CD4-positive, CD25-positive, alpha-beta regulatory T cell (primary cell): Measurements from ENCODE around the gene FXR1. TPM values are rescaled to one million over a fixed set of nuclear protein-coding genes. Genes with fewer than 3 reads are reported as not detected.
"Not testable (repeated sequence)": the region's sequence is repeated elsewhere in the genome, so short reads cannot be mapped to it uniquely, and the experiment has no call there.

Source experiments
- ATAC-seq, 2 donors: fragments of 150-1000 bp; cut with Tn5 transposase; one replicate each; pipeline ENCODE4 v1.10.0; 2021; ENCODE audit warnings: low read depth in 2 of 2, moderate number of reproducible peaks in 2 of 2, moderate library complexity in 1 of 2
- DNase-seq, 3 donors: peaks; one replicate each; pipeline versions ENCODE4 v3.0.0 to v3.0.0-alpha.2; 2012 to 2022; ENCODE audit warnings: mixed read lengths in 1 of 3
- H3K27ac ChIP-seq: one replicate; pipeline ENCODE4 v1.7.0; 2013; ENCODE audit warnings: mild to moderate bottlenecking, low read length; ENCODE audit not compliant: insufficient read depth, poor library complexity, severe bottlenecking
- H3K27me3 ChIP-seq: one replicate; pipeline ENCODE4 v1.7.0; 2013; ENCODE audit warnings: low read length; ENCODE audit not compliant: control insufficient read depth, insufficient read depth
- H3K36me3 ChIP-seq: one replicate; pipeline ENCODE4 v1.7.0; 2013; ENCODE audit warnings: mild to moderate bottlenecking, low read length, moderate library complexity; ENCODE audit not compliant: control insufficient read depth, insufficient read depth
- H3K4me1 ChIP-seq: 2 replicates; pipeline ENCODE4 v1.7.0; 2013; ENCODE audit warnings: mild to moderate bottlenecking, low read length; ENCODE audit not compliant: insufficient read depth, control insufficient read depth, poor library complexity, severe bottlenecking
- H3K4me3 ChIP-seq: one replicate; pipeline ENCODE4 v1.7.0; 2013; ENCODE audit warnings: low read depth, mild to moderate bottlenecking, low read length, moderate library complexity
- H3K9me3 ChIP-seq, 2 experiments: 1 replicate in 1 of 2; 2 replicates in 1 of 2; pipeline ENCODE4 v1.7.0; 2013; ENCODE audit warnings: low read length in 2 of 2, mild to moderate bottlenecking in 1 of 2, moderate library complexity in 1 of 2; ENCODE audit not compliant: control insufficient read depth in 2 of 2
- H3K27ac Mint-ChIP-seq, 3 donors: one replicate each; pipeline ENCODE4 v1.8.0; 2020 to 2022; ENCODE audit warnings: mild to moderate bottlenecking in 3 of 3, mixed read lengths in 3 of 3, moderate library complexity in 2 of 3
- H3K27me3 Mint-ChIP-seq: one replicate; pipeline ENCODE4 v1.8.0; 2022; ENCODE audit warnings: mild to moderate bottlenecking, mixed read lengths
- H3K36me3 Mint-ChIP-seq: one replicate; pipeline ENCODE4 v1.8.0; 2020; ENCODE audit warnings: mixed read lengths
- H3K4me1 Mint-ChIP-seq, 4 donors: one replicate each; pipeline ENCODE4 v1.8.0; 2020 to 2022; ENCODE audit warnings: mixed read lengths in 4 of 4, mild to moderate bottlenecking in 1 of 4
- H3K4me3 Mint-ChIP-seq, 4 donors: one replicate each; pipeline ENCODE4 v1.8.0; 2020 to 2022; ENCODE audit warnings: mild to moderate bottlenecking in 4 of 4, mixed read lengths in 4 of 4, moderate library complexity in 3 of 4
- H3K9me3 Mint-ChIP-seq, 7 donors: one replicate each; pipeline ENCODE4 v1.8.0; 2020 to 2022; ENCODE audit warnings: mixed read lengths in 7 of 7, mild to moderate bottlenecking in 3 of 7, moderate library complexity in 2 of 7
- polyA plus RNA-seq, 4 donors: library from polyadenylated mRNA; unstranded; fragments of 300-500 nt; fragmentation: Illumina TruSeq; gene quantifications; one replicate each; pipeline ENCODE4 v1.2.3, GENCODE V29; 2021
- total RNA-seq: library from RNA; stranded (reverse); gene quantifications from one replicate; pipeline ENCODE4 v1.2.3, GENCODE V29; 2022

The FXR1 gene
- total and polyA plus RNA-seq, 5 donors from 2014 or later: 45.9 to 146 (median 47.3) TPM

DNA sequence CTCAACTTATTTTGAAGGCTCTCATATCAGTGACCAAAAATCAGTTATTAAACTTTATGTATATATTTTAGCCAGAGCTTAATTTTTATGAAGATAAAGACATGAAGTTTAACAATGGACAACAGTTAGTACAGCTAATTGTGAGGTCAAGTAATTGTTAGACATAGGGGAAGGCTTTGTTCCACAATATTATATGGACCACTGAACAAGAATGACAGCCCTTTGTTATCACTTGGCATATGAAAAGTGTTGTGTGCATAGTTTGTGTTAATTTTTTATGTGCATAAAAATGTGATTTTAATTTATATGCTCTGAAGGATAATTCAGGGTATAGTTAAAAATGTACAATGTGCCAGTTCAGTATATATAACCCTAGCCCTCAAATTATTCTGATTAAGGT, 65.0 kb downstream of the FXR1 start:
- DNase-seq (no peak), ATAC-seq (no peak)
- no peaks in the 10 kb centered on the region for H3K27me3 Mint-ChIP-seq
- H3K4me3 ChIP-seq: no peak overlapping the region
- H3K4me1 ChIP-seq: peaks cover 4% of the 10 kb centered on the region
- no peak overlapping the region for H3K27ac Mint-ChIP-seq
- no peaks in the 10 kb centered on the region for H3K9me3 ChIP-seq
- no peak overlapping the region for H3K27ac ChIP-seq
- H3K36me3 Mint-ChIP-seq: peaks cover 7% of the 10 kb centered on the region
- H3K27me3 ChIP-seq: no peaks in the 10 kb centered on the region
- H3K36me3 ChIP-seq: peaks cover 42% of the 10 kb centered on the region
- no peaks in the 10 kb centered on the region for H3K9me3 Mint-ChIP-seq
- peaks cover 8 to 21% (median 14%) of the 10 kb centered on the region in 4 donors for H3K4me1 Mint-ChIP-seq
- no peak overlapping the region for H3K4me3 Mint-ChIP-seq

DNA sequence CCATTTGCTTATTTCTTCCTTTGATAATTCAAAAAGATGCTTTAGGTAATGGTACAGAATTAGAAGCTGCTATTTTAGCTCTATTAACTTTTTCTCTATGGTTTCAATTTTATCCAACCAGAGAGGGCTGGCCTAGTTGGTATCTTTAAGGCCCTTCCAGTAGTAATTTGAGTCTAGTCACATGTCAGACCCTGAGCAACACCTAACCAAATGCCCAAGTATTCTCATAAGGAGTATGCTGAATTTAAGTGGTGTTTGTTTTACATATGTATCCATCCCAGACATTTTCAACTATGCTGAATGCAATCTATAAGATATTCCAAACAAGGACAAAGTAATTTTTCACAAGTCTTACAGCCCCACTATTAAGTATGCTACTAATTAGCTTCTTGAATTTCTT, 67.5 kb downstream of the FXR1 start:
- ATAC-seq: no peak
- peaks cover 47% of the 10 kb centered on the region for H3K36me3 ChIP-seq
- DNase-seq: no peak
- H3K27ac ChIP-seq: no peak overlapping the region
- no peaks in the 10 kb centered on the region for H3K4me1 ChIP-seq
- no peaks in the 10 kb centered on the region for H3K27me3 ChIP-seq
- H3K27ac Mint-ChIP-seq: peak overlapping the region in 2 of 3 donors; percentile 16 to 68
- H3K9me3 ChIP-seq: no peaks in the 10 kb centered on the region
- no peaks in the 10 kb centered on the region for H3K27me3 Mint-ChIP-seq
- H3K4me1 Mint-ChIP-seq: peaks cover 5 to 19% (median 13%) of the 10 kb centered on the region in 4 donors
- peaks cover 10% of the 10 kb centered on the region for H3K36me3 Mint-ChIP-seq
- H3K4me3 ChIP-seq: no peak overlapping the region
- H3K4me3 Mint-ChIP-seq: no peak overlapping the region
- no peaks in the 10 kb centered on the region for H3K9me3 Mint-ChIP-seq

DNA sequence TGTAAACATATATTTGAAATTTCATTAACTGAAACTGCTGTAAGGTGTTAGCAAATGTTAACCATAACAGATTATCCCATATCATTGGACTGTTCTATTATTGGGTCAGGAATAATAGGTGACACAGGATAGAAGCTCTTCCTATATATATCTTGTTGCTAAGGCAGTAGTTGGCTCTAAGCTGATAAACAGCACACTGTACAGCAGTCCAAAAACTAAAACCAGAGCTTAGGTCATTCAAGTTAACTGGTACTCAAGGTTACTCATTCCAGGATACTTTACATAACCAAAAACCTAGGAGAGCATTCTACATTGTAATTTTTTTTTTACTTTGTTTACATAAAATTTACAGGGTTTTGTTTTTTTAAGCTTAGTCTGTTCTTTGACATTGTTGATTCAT, 68.1 kb downstream of the FXR1 start:
- ATAC-seq (no peak), DNase-seq (no peak)
- Mint-ChIP-seq H3K27ac (peak overlapping the region in 1 of 3 donors; percentile 4), H3K4me1 (peaks cover 5 to 19% (median 13%) of the 10 kb centered on the region in 4 donors), H3K27me3 (no peaks in the 10 kb centered on the region), H3K4me3 (no peak overlapping the region), H3K36me3 (peaks cover 10% of the 10 kb centered on the region), H3K9me3 (no peaks in the 10 kb centered on the region)
- H3K9me3 ChIP-seq: no peaks in the 10 kb centered on the region
- H3K4me3 ChIP-seq: no peak overlapping the region
- H3K27ac ChIP-seq: peak overlapping the region; percentile 36
- H3K36me3 ChIP-seq: peaks cover 49% of the 10 kb centered on the region
- H3K27me3 ChIP-seq: no peaks in the 10 kb centered on the region
- no peaks in the 10 kb centered on the region for H3K4me1 ChIP-seq

DNA sequence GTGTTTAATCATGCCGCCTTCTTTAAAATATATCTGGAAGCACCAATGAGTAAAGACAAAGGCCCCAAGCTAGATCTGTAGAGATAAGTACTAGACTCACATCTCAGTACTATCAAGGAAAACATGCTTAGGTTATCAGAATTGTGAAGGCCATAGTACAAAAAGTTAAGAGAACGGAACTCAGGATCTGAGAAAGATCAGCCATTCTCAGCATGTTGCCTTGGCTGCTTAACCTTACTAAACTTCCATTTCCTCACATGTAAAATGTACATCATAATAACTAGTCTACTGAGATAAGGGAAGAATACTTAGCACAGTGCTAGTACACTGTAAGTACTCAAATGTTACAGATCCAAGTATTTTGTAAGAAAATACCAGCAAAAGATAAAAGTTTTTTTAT, 69.4 kb downstream of the FXR1 start:
- peak overlapping the region in 1 of 4 donors; percentile 21 for H3K4me3 Mint-ChIP-seq
- DNase-seq (no peak), ATAC-seq (no peak)
- no peaks in the 10 kb centered on the region for H3K27me3 Mint-ChIP-seq
- H3K27ac Mint-ChIP-seq: peak overlapping the region in 1 of 3 donors; percentile 0
- peaks cover 6 to 27% (median 12%) of the 10 kb centered on the region in 4 donors for H3K4me1 Mint-ChIP-seq
- Histone ChIP-seq H3K27ac (no peak overlapping the region), H3K36me3 (peaks cover 43% of the 10 kb centered on the region), H3K4me3 (no peak overlapping the region), H3K27me3 (no peaks in the 10 kb centered on the region), H3K9me3 (no peaks in the 10 kb centered on the region), H3K4me1 (no peaks in the 10 kb centered on the region)
- peaks cover 9% of the 10 kb centered on the region for H3K36me3 Mint-ChIP-seq
- no peaks in the 10 kb centered on the region for H3K9me3 Mint-ChIP-seq

DNA sequence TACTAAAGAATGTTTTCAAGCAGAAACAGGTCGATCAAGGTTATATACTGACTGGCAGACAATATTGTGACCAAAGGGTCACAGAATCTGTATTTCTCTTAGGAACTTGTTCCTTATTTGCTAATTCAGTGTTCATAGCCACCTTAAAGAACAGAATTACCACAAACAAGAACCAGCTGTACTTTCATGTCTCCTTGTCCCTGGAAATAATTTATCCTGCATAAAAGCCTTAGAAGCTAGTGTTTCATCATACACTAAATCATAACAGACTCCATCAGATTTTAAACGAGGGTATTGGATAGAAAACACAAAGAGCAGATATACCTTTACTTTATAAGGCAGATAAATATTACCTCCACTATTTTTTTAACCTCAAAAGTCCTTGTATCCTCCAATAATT, 70.7 kb downstream of the FXR1 start:
- peaks cover 3% of the 10 kb centered on the region for H3K4me1 ChIP-seq
- H3K9me3 Mint-ChIP-seq: no peaks in the 10 kb centered on the region
- no peaks in the 10 kb centered on the region for H3K27me3 ChIP-seq
- no peak for DNase-seq
- H3K4me3 ChIP-seq: no peak overlapping the region
- no peaks in the 10 kb centered on the region for H3K9me3 ChIP-seq
- peaks cover 9% of the 10 kb centered on the region for H3K36me3 Mint-ChIP-seq
- peaks cover 38% of the 10 kb centered on the region for H3K36me3 ChIP-seq
- peak overlapping the region in 2 of 3 donors; percentile 45 to 87 for H3K27ac Mint-ChIP-seq
- H3K4me1 Mint-ChIP-seq: peaks cover 16 to 39% (median 19%) of the 10 kb centered on the region in 4 donors
- no peaks in the 10 kb centered on the region for H3K27me3 Mint-ChIP-seq
- no peak overlapping the region for H3K27ac ChIP-seq
- H3K4me3 Mint-ChIP-seq: no peak overlapping the region
- ATAC-seq: no peak

DNA sequence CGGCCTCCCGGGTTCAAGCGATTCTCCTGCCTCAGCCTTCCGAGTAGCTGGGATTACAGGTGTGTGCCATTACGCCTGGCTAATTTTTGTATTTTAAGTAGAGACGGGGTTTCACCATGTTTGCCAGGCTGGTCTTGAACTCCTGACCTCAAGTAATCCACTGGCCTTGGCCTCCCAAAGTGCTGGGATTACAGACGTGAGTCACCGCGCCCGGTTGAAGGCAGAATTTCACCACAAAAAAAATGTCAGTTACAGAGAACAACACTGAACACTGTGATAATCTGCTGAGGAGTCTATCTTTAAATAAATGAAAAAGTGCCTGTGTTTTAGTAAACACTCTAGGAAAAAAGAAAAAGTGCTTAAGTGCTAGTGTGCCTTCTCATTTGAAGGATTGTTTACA, 73.9 kb downstream of the FXR1 start:
- not testable (repeated sequence) for H3K9me3 ChIP-seq, H3K4me3 ChIP-seq, H3K27ac ChIP-seq, H3K27ac Mint-ChIP-seq, H3K9me3 Mint-ChIP-seq, ATAC-seq, H3K36me3 Mint-ChIP-seq, DNase-seq, H3K27me3 ChIP-seq
- peaks cover 13% of the 10 kb centered on the region for H3K27me3 Mint-ChIP-seq
- peaks cover 23% of the 10 kb centered on the region for H3K4me1 ChIP-seq
- H3K4me3 Mint-ChIP-seq: peak overlapping the region in 2 of 4 donors; percentile 47 to 53
- peaks cover 27% of the 10 kb centered on the region for H3K36me3 ChIP-seq
- peaks cover 28 to 65% (median 36%) of the 10 kb centered on the region in 4 donors for H3K4me1 Mint-ChIP-seq

DNA sequence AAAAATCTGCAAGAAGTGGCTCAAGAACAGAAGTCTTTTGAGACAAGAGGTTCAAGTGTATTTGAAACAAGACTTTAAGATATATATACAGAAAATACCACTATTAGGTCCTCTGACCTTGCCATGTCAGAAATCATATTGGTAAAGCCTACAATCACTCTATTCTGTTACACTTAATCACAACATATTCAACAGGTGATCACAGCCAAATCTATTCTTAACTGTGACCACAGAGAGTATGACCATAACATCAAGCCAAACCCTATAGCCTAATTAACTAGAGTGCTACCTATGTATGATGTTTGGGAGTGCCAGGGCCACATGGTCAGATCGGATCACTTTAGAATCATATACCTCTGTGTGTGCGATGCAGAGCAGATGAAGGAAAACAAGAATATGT, 74.9 kb downstream of the FXR1 start:
- no peak overlapping the region for H3K27ac ChIP-seq
- no peaks in the 10 kb centered on the region for H3K9me3 Mint-ChIP-seq
- peaks cover 15% of the 10 kb centered on the region for H3K27me3 Mint-ChIP-seq
- peak overlapping the region in 2 of 3 donors; percentile 49 to 55 for H3K27ac Mint-ChIP-seq
- peaks cover 21% of the 10 kb centered on the region for H3K36me3 ChIP-seq
- no peak for ATAC-seq
- no peak overlapping the region for H3K4me3 ChIP-seq
- H3K4me1 ChIP-seq: peaks cover 23% of the 10 kb centered on the region
- H3K36me3 Mint-ChIP-seq: peaks cover 6% of the 10 kb centered on the region
- no peaks in the 10 kb centered on the region for H3K9me3 ChIP-seq
- H3K4me3 Mint-ChIP-seq: peak overlapping the region in 3 of 4 donors; percentile 4 to 98 (median 94)
- no peaks in the 10 kb centered on the region for H3K27me3 ChIP-seq
- H3K4me1 Mint-ChIP-seq: peaks cover 23 to 61% (median 33%) of the 10 kb centered on the region in 4 donors
- no peak for DNase-seq
